LNCaP clone FGC (cell line): ENCODE results near the gene HOXB8.
A peak's percentile ranks its signal among the peaks of the same experiment; 100 is the strongest.

Source experiments
- DNase-seq: peaks from one replicate; pipeline ENCODE4 v3.0.0-alpha.2; 2011; ENCODE audit warnings: low read depth
- H3K4me3 ChIP-seq: 2 replicates; pipeline ENCODE4 v1.5.1; 2011; ENCODE audit warnings: mild to moderate bottlenecking, low read depth, low read length, control low read depth
- CTCF ChIP-seq: IDR thresholded peaks from 2 replicates; pipeline ENCODE4 v1.5.1; 2012; ENCODE audit warnings: mild to moderate bottlenecking; ENCODE audit not compliant: control insufficient read depth, insufficient read depth; ENCODE audit errors: extremely low read depth

Gene HOXB8

DNA sequence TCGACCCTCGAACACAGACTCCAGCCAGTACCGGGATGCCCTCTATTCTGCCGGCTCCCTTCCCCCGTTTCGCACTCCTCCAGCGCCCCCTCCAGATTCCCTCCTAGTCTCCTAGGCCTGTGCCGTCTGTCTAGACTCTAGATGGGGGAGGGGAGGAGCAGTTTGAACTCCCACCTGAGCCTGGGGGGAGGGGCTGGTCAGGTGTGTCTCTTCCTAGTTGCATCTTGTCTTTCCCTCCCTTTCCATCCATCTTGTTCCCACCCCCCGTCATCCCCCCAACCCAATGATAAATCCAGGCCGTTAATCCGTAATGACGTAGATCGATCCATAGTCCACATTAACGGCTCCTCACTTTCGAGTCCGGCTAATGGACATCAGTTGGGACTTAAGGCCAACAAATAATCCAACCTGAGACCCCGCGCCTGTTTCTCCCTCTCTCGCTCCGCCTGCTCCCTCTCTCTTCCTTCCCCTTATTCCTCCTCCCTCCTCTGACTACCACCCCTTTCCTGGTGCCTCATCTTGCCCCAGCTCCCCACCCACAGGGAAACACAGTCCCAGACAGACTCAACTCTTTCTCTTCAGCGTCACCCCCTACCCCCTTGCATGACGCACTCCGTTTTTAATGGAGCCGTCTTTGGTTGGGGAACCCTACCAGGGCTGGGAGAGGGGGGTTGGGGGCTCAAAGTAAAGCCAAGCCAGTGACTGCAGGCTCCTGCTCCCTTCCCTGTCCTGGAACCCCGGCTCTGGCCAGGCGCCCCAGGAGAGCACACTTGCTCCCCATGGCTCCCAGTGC lies 18.2 kb downstream of the HOXB8 start:
- DNase-seq, result no peak
- no peak for TF ChIP-seq CTCF
- H3K4me3 ChIP-seq, result peak overlapping the region; percentile 57

- no peak for DNase-seq
- no peak for TF ChIP-seq CTCF
- H3K4me3 ChIP-seq, result no peak overlapping the region
Measured at GRCh38 chr17:48596000-48596734, 18.9 kb downstream of the HOXB8 start.

- H3K4me3 ChIP-seq, result no peak overlapping the region
- TF ChIP-seq CTCF, result no peak
- no peak for DNase-seq
Measured at GRCh38 chr17:48595278-48595999, 19.7 kb downstream of the HOXB8 start.

DNA sequence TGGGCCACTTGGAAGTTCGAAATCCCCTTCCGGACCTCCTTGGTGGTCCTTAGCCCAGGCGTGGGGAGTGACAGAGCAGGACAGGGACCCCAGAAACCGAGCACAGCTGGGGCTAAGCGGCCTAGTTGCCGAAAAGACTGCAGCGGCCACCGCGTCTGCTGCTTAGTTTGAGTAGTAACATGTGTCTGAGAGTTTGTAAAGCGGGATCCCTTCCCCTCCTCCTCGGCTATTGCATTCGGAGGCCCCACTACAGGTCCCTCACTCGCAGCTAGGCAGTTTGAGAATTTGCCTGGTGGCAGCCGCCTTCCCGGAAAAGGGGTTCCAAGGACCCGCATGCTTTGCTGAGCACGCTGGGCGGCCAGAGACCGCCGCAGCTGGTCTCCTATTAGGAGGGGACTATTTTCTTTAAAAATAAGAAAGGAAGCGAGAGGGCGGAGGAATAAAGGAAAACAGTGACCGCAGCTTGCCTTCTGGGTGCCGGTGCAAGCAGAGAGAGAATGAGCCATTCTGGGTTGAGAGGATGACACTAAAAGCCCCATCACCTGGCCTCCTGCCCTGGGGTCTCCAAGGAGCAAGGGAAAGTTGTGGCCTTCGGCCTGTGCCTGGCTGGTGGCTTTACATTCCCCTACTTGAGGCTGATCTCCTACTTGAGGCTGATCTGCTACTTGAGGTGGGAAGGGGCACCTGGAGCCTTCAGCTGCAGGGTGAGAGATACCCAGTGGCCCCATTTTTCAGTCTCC lies 20.4 kb downstream of the HOXB8 start:
- DNase-seq, result no peak
- H3K4me3 ChIP-seq, result no peak overlapping the region
- TF ChIP-seq CTCF, result no peak

GRCh38 chr17:48593840-48594537 lies 21.1 kb downstream of the HOXB8 start:
- no peak overlapping the region for H3K4me3 ChIP-seq
- TF ChIP-seq CTCF, result peak; percentile 97
- no peak for DNase-seq
